Activated T-helper 1 cell treated with anti-CD3 and anti-CD28 coated beads, Interleukin-12 subunit alpha, Interleukin-12 subunit beta, Interleukin-2, Interleukin-4 antibody, amounts not matched to agents 30 ng/mL and 10 ng/mL and 1 ng/mL, durations not matched to agents 14 hours and 24 hours and 36 hours (primary cell): ENCODE data around the gene PPP2R3C. TPM values are rescaled to one million over a fixed set of nuclear protein-coding genes. Genes with fewer than 3 reads are reported as not detected.
"Not testable (repeated sequence)": the region's sequence is repeated elsewhere in the genome, so short reads cannot be mapped to it uniquely, and the experiment has no call there.

Experiments used
- DNase-seq: peaks from one replicate; pipeline ENCODE4 v3.0.0; 2021; ENCODE audit warnings: low spot score
- H3K27ac Mint-ChIP-seq: one replicate; pipeline ENCODE4 v1.8.0; 2021; ENCODE audit warnings: mild to moderate bottlenecking, mixed read lengths
- H3K27me3 Mint-ChIP-seq: one replicate; pipeline ENCODE4 v1.8.0; 2022; ENCODE audit warnings: mild to moderate bottlenecking, moderate library complexity, mixed read lengths; ENCODE audit not compliant: insufficient read depth
- H3K36me3 Mint-ChIP-seq: one replicate; pipeline ENCODE4 v1.8.0; 2021; ENCODE audit warnings: low read depth, mixed read lengths
- H3K4me1 Mint-ChIP-seq: one replicate; pipeline ENCODE4 v1.8.0; 2021; ENCODE audit warnings: low read depth, mixed read lengths
- H3K4me3 Mint-ChIP-seq: one replicate; pipeline ENCODE4 v1.8.0; 2021; ENCODE audit warnings: mild to moderate bottlenecking, moderate library complexity, mixed read lengths
- H3K9me3 Mint-ChIP-seq: one replicate; pipeline ENCODE4 v1.8.0; 2021; ENCODE audit warnings: mixed read lengths
- intact Hi-C: fragments of 100-400 bp; cut with micrococcal nuclease; formaldehyde crosslinking; loops from one replicate; pipeline ENCODE4 v1.15.1; 2024
- total RNA-seq: library from RNA; stranded (reverse); gene quantifications from 2 replicates; pipeline ENCODE4 v1.2.3, GENCODE V29; 2022

PPP2R3C gene
- total RNA-seq, 1 donor from 2014 or later: 52.4 TPM

DNA sequence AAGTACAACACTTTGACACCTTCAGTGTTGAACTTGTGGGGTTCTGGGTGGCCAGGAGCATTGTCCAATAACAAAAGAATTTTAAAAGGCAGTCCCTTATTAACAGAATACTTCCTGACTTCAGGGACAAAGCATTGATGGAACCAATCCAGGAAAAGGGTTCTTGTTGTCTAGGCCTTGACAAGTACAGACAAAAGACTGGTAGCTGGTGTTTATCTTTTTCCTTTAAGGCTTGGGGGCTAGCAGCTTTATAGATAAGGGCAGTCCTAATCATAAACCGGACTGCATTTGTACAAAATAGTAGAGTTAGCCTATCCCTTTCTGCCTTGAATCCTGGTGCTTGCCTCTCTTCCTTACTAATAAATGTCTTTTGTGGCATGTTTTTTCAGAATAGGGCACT is 48.3 kb downstream of the PPP2R3C start:
- Mint-ChIP-seq H3K4me3 (no peak overlapping the region), H3K27me3 (no peaks in the 10 kb centered on the region), H3K4me1 (no peaks in the 10 kb centered on the region), H3K36me3 (peaks cover 24% of the 10 kb centered on the region), H3K9me3 (no peaks in the 10 kb centered on the region), H3K27ac (no peak overlapping the region)
- DNase-seq: no peak
- intact Hi-C loops: no loop called here

DNA sequence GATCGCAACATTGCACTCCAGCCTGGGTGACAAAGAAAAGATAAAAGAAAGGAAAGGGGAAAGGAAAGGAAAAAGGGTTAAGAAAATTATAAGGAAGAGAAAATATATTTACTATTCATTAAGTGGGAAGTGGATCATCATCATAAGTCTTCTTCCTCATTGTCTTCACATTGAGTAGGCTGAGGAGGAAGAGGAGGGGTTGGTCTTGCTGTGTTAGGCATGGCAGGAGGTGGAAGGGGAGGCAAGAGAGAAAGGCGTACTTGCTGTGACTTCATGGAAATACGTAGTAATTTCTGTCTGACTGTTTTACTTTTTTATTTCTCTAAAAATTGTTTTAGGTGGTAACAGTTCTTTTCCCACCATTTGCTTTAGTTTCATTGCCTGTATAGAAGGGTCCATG is 49.6 kb downstream of the PPP2R3C start:
- intact Hi-C loops: no loop called here
- Mint-ChIP-seq H3K36me3 (peaks cover 27% of the 10 kb centered on the region), H3K27ac (no peak overlapping the region), H3K4me3 (no peak overlapping the region), H3K27me3 (no peaks in the 10 kb centered on the region), H3K4me1 (no peaks in the 10 kb centered on the region), H3K9me3 (no peaks in the 10 kb centered on the region)
- no peak for DNase-seq

DNA sequence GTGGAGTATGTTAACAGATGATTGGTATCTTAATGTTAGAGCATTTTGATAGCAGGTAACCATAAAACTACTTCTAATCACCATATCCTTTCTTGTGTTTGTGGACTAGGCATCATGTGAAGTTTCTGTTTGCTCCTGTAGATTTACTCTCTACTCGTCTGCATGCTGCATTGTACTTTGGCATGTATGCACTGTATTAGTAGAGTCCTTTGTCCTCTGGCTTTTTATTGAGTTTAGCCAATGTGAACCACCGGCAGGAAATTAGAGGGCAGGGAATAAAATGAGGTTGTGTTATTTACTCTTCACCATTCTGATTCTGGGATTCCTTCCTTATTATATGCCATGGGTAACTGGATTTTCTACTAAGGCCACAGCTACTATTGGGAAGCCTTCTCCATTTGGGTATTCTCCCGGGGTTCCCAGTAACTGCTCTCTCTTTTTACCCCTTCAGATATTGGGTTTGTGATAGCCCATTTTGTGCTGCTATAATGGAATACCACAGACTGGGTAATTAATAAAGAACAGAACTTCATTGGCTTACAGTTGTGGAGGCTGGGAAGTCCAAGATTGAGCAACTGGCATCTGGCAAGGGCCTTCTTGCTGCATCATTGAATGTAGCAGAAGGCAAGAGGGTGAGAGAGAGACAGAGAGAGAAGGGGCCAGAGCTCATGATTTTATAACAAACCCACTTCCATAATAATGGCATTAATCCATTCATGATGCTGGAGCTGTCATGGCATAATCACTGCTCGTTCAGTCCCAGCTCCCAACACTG is 53.4 kb downstream of the PPP2R3C start:
- Mint-ChIP-seq H3K36me3 (peaks cover 24% of the 10 kb centered on the region), H3K4me3 (no peak overlapping the region), H3K9me3 (no peaks in the 10 kb centered on the region), H3K4me1 (no peaks in the 10 kb centered on the region), H3K27me3 (no peaks in the 10 kb centered on the region), H3K27ac (no peak overlapping the region)
- intact Hi-C loops: no loop called here
- DNase-seq: no peak

DNA sequence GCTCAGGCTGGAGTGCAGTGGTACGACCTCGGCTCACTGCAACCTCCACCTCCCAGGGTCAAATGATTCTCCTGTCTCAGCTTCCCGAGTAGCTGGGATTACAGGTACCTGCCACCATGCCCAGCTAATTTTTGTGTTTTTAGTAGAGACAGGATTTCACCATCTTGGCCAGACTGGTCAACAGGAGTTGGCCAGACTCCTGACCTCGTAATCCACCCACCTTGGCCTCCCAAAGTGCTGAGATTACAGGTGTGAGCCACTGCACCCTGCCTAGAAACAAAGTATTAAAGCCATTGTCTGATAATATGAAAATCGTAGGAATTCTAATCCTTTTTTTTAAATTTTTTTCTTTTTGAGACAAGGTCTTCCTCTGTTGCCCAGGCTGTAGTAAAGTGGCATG is 56.1 kb downstream of the PPP2R3C start:
- H3K4me1 Mint-ChIP-seq, H3K27me3 Mint-ChIP-seq, intact Hi-C loops, H3K4me3 Mint-ChIP-seq, DNase-seq, H3K9me3 Mint-ChIP-seq, H3K27ac Mint-ChIP-seq: not testable (repeated sequence)
- H3K36me3 Mint-ChIP-seq: peaks cover 19% of the 10 kb centered on the region

DNA sequence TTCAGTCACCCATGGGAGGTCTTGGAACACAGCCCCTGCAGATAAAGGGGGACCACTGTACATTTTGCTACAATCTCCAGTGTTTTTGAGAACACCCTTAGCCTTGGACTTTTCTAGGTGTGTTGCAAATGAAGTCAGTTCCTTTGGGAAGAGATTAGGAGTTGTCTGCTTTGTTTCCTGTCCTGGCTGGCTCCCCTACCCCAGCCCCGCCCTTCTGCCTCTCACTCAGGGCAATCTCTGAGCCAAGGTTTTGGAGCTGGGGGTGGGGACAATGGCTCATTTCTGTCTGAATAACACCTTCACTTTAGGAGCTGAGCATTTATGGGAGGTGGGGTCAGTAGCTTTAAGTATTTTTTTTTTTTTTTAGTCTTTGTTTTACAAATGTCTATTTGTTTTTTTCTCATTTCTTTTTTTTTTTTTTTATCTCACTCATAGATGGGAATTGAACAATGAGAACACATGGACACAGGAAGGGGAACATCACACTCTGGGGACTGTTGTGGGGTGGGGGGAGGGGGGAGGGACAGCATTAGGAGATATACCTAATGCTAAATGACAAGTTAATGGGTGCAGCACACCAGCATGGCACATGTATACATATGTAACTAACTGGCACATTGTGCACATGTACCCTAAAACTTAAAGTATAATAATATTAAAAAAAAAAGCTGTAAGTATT is 60.5 kb downstream of the PPP2R3C start:
- H3K27me3 Mint-ChIP-seq, intact Hi-C loops, H3K27ac Mint-ChIP-seq, DNase-seq, H3K4me3 Mint-ChIP-seq, H3K9me3 Mint-ChIP-seq: not testable (repeated sequence)
- peaks cover 15% of the 10 kb centered on the region for H3K4me1 Mint-ChIP-seq
- H3K36me3 Mint-ChIP-seq: peaks cover 18% of the 10 kb centered on the region

DNA sequence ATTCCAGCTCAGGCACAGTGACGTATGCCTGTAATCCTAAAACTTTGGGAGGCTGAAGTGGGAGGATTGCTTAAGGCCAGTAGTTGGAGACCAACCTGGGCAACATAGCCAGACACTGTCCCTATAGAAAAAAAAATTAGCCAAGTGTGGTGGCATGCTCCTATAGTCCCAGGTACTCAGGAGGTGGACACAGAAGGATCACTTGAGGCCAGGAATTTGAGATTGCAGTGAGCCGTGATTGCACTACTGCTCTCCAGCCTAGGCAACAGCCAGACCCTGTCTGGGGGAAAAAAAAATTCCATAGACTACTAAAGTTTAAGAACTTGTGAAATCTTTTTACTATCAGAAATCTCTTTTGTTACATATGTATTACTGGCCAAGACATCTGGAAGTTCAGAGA is 69.2 kb downstream of the PPP2R3C start:
- no peak overlapping the region for H3K4me3 Mint-ChIP-seq
- H3K9me3 Mint-ChIP-seq: no peaks in the 10 kb centered on the region
- H3K27me3 Mint-ChIP-seq: no peaks in the 10 kb centered on the region
- intact Hi-C loops: no loop called here
- no peak overlapping the region for H3K27ac Mint-ChIP-seq
- no peak for DNase-seq
- H3K4me1 Mint-ChIP-seq: peaks cover 12% of the 10 kb centered on the region
- H3K36me3 Mint-ChIP-seq: peaks cover 25% of the 10 kb centered on the region

DNA sequence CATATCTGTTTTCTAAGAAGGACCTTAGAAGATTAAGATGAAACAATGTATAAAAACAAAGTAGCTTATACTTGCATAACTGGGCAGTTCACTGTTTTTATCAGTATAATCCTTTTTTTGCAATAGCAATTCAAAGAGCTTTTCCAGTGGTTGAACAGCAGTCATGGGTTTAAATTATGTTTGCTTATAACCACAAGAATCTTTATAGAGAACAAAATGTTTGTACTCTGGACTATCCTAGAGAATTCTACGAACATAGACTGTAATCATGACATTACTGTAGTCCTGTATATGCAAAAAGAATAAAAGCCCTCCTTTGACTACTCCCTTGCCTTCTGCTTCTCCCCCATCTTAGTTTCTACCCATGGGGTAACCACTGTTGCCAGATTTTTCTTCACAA is 70.0 kb downstream of the PPP2R3C start:
- Mint-ChIP-seq H3K4me3 (no peak overlapping the region), H3K27me3 (no peaks in the 10 kb centered on the region), H3K27ac (no peak overlapping the region), H3K4me1 (peaks cover 15% of the 10 kb centered on the region), H3K9me3 (no peaks in the 10 kb centered on the region), H3K36me3 (peaks cover 20% of the 10 kb centered on the region)
- no peak for DNase-seq
- intact Hi-C loops: no loop called here

DNA sequence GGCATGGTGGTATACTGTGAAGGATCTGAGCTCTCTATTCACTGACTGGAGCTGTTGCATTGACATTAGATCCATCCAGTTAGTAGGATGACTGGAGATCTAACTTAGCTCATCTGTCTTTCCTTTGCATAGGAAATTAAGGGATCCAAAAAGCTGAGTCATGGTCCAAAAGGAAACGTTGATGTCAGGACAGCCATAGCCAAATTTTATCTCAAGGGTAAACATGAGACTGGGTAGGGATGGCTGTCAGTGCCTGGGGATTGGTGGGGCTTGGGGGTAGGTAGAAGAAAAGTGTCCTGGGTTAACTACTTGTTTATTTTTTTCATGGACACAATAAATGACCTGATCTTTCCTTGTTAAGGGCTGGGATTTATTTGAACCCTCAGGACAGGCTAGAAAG is 71.1 kb downstream of the PPP2R3C start:
- H3K9me3 Mint-ChIP-seq: no peaks in the 10 kb centered on the region
- DNase-seq: no peak
- H3K27me3 Mint-ChIP-seq: no peaks in the 10 kb centered on the region
- no peak overlapping the region for H3K27ac Mint-ChIP-seq
- H3K4me3 Mint-ChIP-seq: no peak overlapping the region
- H3K4me1 Mint-ChIP-seq: peaks cover 16% of the 10 kb centered on the region
- intact Hi-C loops: no loop called here
- peaks cover 19% of the 10 kb centered on the region for H3K36me3 Mint-ChIP-seq

DNA sequence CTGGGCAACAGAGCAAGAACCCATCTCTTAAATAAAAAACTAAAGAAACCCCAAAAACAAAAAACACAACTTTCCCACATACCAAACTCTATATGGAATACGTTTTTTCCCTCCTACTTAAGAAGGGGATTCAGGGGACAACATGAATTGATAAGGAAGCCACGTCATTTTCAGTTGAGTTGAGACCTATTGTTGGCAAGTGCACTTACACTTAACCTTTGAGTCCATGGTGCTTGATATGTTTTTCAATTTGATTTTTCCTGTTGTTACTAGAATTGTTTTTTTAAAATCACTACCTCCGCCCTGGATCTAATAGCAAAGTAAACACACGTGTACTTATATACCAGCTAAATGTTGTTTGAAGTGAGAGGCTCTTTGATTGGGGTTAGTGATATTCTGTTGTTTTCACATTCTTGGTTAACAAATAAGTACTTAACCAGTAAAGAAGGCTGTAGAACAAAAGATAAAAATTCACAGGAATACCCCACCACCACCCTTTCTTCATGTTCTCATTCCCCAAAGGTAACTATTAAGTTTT is 73.7 kb downstream of the PPP2R3C start:
- Mint-ChIP-seq H3K27me3 (no peaks in the 10 kb centered on the region), H3K9me3 (no peaks in the 10 kb centered on the region), H3K36me3 (peaks cover 16% of the 10 kb centered on the region), H3K4me3 (peak overlapping the region; percentile 97), H3K27ac (peak overlapping the region; percentile 59), H3K4me1 (peaks cover 28% of the 10 kb centered on the region)
- no peak for DNase-seq
- intact Hi-C loops: loop anchor here (2.0 to 5.0 kb wide), 6 partner anchors 117 to 779 kb away; partner anchors contain the start of genes BRMS1L, CFL2, EAPP and NFKBIA

DNA sequence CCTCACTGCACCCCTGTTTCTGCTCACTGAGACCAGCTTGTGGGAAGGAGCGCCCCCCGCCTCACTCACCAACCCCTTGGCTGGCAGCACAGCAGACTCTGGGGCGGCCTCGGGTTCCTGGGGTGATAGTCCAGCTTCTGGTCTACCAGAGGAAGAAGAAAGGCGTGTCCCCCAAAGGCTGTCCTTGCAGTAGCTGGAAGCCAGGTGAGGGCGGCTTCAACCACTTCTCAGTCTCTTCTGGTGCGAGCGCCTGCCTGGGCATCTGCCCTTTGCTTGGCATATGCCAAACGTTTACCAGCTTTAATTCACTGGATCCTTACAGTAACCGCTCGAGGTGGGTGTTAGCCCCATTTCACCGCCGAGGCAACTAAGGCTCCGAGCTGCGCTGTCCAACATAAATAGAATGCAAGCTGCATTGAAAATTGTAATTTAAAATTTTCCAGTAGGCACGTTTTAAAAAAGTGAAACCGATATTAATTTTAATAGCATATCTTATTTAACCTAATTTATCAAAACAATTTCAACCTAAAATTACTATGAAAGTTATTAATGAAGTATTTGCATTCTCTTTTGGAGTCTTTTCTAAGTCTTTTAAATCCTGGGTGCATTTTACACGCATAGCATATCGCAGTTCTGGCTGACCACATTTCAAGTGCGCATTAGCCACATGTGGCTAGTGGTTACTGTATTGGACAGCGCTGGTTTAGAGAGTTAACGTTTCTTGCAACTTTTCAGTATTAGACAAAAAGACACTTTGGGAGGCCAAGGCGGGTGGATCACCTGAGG is 74.8 kb downstream of the PPP2R3C start:
- DNase-seq: no peak
- H3K27me3 Mint-ChIP-seq: no peaks in the 10 kb centered on the region
- peak overlapping the region; percentile 97 for H3K4me3 Mint-ChIP-seq
- peaks cover 32% of the 10 kb centered on the region for H3K4me1 Mint-ChIP-seq
- no peaks in the 10 kb centered on the region for H3K9me3 Mint-ChIP-seq
- peaks cover 15% of the 10 kb centered on the region for H3K36me3 Mint-ChIP-seq
- intact Hi-C loops: loop anchor here (1.0 to 5.0 kb wide), 14 partner anchors 65 to 780 kb away; partner anchors contain the start of genes BRMS1L, CFL2, EAPP and NFKBIA
- peak overlapping the region; percentile 99 for H3K27ac Mint-ChIP-seq

DNA sequence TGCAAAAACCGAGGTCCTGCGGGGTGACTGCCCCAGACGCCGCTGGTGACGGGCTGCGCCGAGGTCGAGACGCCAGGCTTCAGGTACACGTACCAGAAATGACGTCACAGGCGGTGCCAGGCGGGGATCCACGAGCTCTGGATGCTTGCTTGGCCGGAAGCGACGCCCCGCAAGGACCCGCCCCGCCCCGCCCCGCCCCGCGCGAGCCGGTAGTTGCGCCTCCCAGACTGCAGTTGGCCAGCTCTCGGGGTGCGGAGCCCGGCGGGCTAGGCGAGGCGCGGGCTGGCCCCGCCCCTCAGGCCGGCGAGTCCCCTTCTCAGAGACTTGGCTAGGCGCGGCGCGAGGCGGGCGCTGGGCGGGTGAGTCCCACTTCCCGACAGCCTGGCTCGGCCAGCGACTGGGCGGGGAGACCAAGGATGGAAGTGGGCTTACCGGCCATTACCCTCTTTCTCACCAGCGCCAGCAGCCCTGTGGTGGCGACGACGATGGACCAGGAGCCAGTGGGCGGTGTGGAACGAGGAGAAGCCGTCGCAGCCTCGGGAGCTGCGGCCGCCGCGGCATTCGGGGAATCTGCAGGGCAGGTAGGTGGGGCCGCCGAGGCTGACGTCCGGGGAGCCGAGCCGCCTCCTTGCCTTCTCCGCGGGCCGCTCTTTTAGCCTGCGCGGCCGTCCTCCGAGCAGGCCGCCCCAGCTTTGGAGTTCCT is 75.6 kb downstream of the PPP2R3C start, which contains the start of gene FAM177A1:
TSS of gene FAM177A1 (plus strand) at position 225 of the 703 bp plus-strand sequence. CDS start at position 417, 192 bp downstream.
- Mint-ChIP-seq H3K27me3 (no peaks in the 10 kb centered on the region), H3K27ac (peak within 1 kb of the TSS; percentile 99), H3K4me3 (peak within 1 kb of the TSS; percentile 97), H3K9me3 (no peaks in the 10 kb centered on the region), H3K36me3 (peaks cover 13% of the 10 kb centered on the region), H3K4me1 (peaks cover 32% of the 10 kb centered on the region)
- peak; percentile 96 for DNase-seq
- intact Hi-C loops: loop anchor here (1.0 to 5.0 kb wide), 14 partner anchors 64 to 781 kb away; partner anchors contain the start of genes BRMS1L, CFL2, EAPP and NFKBIA

DNA sequence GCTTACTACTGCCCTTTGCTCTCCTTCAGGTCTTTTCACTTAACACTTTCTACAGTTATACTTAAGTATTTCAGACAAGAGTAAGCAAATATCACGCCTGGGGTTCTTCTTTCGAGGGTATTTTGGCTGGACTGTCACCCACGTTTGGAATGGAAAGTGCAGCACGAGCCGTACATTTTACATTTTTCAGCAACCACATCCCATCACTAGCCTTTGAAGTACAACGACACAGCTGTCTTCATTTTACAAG is 76.1 kb downstream of the PPP2R3C start:
- peak overlapping the region; percentile 88 for H3K4me3 Mint-ChIP-seq
- intact Hi-C loops: loop anchor here (1.0 to 5.0 kb wide), 15 partner anchors 37 to 782 kb away; partner anchors contain the start of genes BRMS1L, CFL2, EAPP and NFKBIA
- no peak for DNase-seq
- H3K27me3 Mint-ChIP-seq: no peaks in the 10 kb centered on the region
- peak overlapping the region; percentile 96 for H3K27ac Mint-ChIP-seq
- peaks cover 32% of the 10 kb centered on the region for H3K4me1 Mint-ChIP-seq
- H3K9me3 Mint-ChIP-seq: no peaks in the 10 kb centered on the region
- peaks cover 11% of the 10 kb centered on the region for H3K36me3 Mint-ChIP-seq
